ENCODE data around the gene RAP1B.
A peak's percentile ranks its signal among the peaks of the same experiment; 100 is the strongest.

Gene RAP1B

DNA sequence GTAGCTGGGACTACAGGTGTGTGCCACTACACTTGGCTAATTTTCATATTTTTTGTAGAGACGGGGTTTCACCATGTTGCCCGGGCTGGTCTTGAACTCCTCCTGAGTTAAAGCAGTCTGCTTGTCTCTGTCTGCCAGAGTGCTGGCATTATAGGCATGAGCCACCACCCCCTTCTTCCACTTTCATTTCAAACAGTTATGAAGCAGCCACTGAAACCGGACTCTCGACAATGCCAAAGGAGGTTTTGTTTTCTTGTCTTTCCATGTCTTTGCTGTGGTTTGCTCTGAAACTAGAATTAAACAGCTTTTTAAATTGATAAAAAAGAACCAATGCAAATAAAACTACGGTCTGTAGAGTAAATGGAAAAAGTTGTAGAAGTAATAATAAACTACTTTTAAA lies 30.4 kb downstream of the RAP1B start:
- peaks cover 33% of the 10 kb centered on the region for H3K36me3 ChIP-seq
- H4K20me1 ChIP-seq = peaks cover 100% of the 10 kb centered on the region
- H3K4me1 ChIP-seq = peaks cover 62% of the 10 kb centered on the region
- H3K27ac ChIP-seq = peak overlapping the region; percentile 39
- TF ChIP-seq Cebpa-rat (IDR thresholded peaks at IDR 0.05) = no peak
- H3K4me3 ChIP-seq = no peak overlapping the region
- 0 out of 2 replicates have a peak overlapping the region, but pooled peaks have one; percentile 21 for H3K9ac ChIP-seq
- no peaks in the 10 kb centered on the region for H3K27me3 ChIP-seq
- peak overlapping the region; percentile 58 for H3K4me2 ChIP-seq
- no peaks in the 10 kb centered on the region for H3K9me3 ChIP-seq

DNA sequence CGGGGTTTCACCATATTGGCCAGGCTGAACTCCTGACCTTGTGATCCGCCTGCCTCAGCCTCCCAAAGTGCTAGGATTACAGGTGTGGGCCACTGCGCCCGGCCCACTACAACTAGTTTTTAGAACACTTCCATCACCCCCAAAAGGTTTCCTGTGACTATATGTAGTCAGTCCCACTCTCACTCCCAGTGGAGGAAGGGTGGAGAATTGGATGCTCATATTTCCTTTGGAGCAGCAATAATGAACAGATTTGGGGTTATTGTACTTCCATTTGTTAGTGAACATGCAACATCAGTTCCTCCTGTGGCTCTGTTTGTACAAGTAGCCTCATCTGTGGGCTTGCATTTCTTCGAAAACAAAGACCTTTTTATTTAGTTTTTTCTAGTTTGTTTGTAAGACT lies 35.8 kb downstream of the RAP1B start:
- Histone ChIP-seq H3K27ac (no peak overlapping the region), H3K4me2 (no peak overlapping the region), H3K4me3 (no peak overlapping the region), H3K27me3 (no peaks in the 10 kb centered on the region), H3K36me3 (peaks cover 74% of the 10 kb centered on the region), H4K20me1 (peaks cover 99% of the 10 kb centered on the region), H3K9ac (no peak overlapping the region), H3K9me3 (no peaks in the 10 kb centered on the region), H3K4me1 (peaks cover 14% of the 10 kb centered on the region)
- no peak for TF ChIP-seq Cebpa-rat (IDR thresholded peaks at IDR 0.05)

DNA sequence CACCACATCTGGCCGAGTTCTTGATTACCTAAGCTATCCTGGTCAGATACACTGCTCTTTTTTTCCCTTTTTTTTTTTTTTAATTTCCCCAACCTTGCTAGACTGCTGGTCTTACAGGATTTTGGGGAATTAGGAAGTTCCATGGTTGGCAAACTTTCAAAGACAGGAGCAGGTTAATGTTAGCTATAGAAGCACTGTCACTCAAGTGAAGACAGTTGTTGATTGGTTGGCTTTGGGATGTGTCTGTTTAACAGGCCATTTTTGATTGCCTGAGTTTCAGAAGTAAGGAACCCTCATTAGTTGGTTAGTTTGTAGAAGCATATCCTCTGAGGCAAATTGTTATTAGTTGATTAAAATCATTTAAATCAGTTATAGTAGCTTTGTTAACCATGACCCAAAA lies 36.8 kb downstream of the RAP1B start:
- peaks cover 99% of the 10 kb centered on the region for H4K20me1 ChIP-seq
- H3K36me3 ChIP-seq = peaks cover 81% of the 10 kb centered on the region
- H3K9me3 ChIP-seq = no peaks in the 10 kb centered on the region
- TF ChIP-seq Cebpa-rat (IDR thresholded peaks at IDR 0.05) = no peak
- H3K4me3 ChIP-seq = no peak overlapping the region
- H3K4me2 ChIP-seq = no peak overlapping the region
- H3K27me3 ChIP-seq = no peaks in the 10 kb centered on the region
- no peak overlapping the region for H3K9ac ChIP-seq
- H3K4me1 ChIP-seq = peaks cover 9% of the 10 kb centered on the region; the same call in 1 of the 2 replicates
- no peak overlapping the region for H3K27ac ChIP-seq

DNA sequence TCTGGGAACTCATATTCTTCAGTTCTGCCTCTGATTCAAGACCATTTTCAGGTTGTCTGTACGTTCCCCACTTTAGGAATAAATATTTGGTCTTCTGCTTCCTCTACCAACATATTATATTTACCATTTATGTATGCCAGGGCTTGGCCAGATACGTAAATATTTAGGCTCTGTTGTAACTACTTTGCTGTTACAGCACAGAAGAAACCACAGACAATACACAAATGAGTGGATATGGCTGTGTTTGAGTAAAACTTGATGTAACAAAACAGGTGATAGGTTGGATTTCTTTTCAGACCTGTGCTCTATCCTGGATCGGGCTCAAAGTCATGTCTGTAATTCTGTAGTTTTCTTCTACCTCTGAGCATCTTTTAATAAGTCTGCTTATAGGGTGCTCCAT lies 37.5 kb downstream of the RAP1B start:
- H3K27ac ChIP-seq = no peak overlapping the region
- H3K4me3 ChIP-seq = no peak overlapping the region
- no peak overlapping the region for H3K9ac ChIP-seq
- no peaks in the 10 kb centered on the region for H3K27me3 ChIP-seq
- no peaks in the 10 kb centered on the region for H3K9me3 ChIP-seq
- TF ChIP-seq Cebpa-rat (IDR thresholded peaks at IDR 0.05) = no peak
- no peak overlapping the region for H3K4me2 ChIP-seq
- peaks cover 99% of the 10 kb centered on the region for H4K20me1 ChIP-seq
- peaks cover 9% of the 10 kb centered on the region; the same call in 1 of the 2 replicates for H3K4me1 ChIP-seq
- H3K36me3 ChIP-seq = peaks cover 82% of the 10 kb centered on the region

DNA sequence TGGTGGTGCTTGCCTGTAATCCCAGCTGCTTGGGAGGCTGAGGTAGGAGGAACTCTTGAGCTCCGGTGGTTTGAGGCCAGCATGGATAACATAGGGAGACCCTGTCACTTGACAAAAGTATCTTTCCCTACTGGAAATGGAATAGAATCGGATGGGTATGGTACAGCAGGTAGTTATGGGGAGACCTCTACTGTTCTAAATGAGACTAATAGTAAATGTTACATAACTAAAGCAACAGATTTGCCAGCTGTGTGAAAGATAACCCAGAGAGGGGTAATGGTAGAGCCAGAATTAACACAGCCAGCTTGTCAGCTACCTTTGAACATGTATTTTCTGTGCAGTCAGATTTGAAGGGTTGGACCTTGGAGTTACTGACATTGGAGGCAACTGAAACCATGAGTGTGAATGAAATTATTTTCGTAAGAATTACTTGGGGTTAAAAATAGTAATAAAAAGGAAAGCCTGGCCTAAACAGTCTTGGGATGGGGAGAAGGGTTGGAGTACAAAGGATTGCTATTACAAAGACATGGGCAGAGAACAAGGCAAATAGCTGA lies 54.4 kb downstream of the RAP1B start:
- no peak for TF ChIP-seq Cebpa-rat (IDR thresholded peaks at IDR 0.05)
- Histone ChIP-seq H3K4me1 (peaks cover 65% of the 10 kb centered on the region), H3K4me2 (peak overlapping the region; percentile 75), H3K9ac (no peak overlapping the region), H3K9me3 (no peaks in the 10 kb centered on the region), H3K27me3 (no peaks in the 10 kb centered on the region), H3K4me3 (no peak overlapping the region), H3K36me3 (peaks cover 24% of the 10 kb centered on the region; the same call in 1 of the 2 replicates), H3K27ac (peak overlapping the region; percentile 73), H4K20me1 (no peaks in the 10 kb centered on the region)

DNA sequence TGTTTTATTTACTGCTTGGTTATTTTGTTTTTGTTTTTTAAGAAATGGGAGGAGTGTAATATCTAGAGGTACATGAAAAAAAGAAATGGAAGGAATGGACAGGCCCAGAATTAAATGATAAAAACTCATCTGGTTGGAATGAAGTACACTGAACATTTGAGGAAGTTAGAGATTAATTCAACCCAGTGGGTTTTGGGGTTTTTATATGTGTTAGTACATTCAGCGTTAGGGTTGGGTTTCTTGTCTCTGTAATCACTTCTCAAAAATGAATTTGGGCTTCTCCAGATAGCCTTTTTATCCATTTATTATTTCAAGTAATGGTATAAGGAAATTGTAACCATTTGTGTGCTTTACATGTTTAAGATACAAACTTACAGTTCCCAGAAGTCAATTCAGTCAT lies 56.6 kb downstream of the RAP1B start:
- no peak overlapping the region for H3K4me2 ChIP-seq
- no peak for TF ChIP-seq Cebpa-rat (IDR thresholded peaks at IDR 0.05)

DNA sequence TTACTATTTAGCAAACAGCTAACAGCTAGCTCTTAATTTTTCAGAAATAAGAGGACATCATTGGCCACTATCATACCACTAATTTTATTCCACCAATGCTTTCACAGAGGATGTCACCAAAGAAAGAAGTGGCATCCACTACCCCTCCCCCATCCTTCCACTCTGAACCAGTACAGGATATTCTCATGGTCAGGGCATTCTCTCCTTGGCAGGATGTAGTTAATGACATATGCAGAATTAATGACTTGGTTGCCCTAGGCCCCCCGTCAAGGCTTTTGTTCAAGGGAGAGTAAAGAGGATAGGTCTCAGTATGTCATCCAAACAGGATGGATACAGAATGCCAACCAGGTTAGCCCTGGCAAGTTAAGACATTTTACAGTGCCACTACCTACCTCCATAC lies 57.2 kb downstream of the RAP1B start:
- peaks cover 49% of the 10 kb centered on the region for H3K4me1 ChIP-seq
- H3K4me2 ChIP-seq = no peak overlapping the region
- H4K20me1 ChIP-seq = no peaks in the 10 kb centered on the region
- H3K9ac ChIP-seq = no peak overlapping the region
- no peak overlapping the region for H3K27ac ChIP-seq
- TF ChIP-seq Cebpa-rat (IDR thresholded peaks at IDR 0.05) = no peak
- no peak overlapping the region for H3K4me3 ChIP-seq
- H3K36me3 ChIP-seq = peaks cover 3% of the 10 kb centered on the region; the same call in 1 of the 2 replicates
- H3K9me3 ChIP-seq = no peaks in the 10 kb centered on the region
- no peaks in the 10 kb centered on the region for H3K27me3 ChIP-seq

More for the DNA sequence above, 56.6 kb downstream of the RAP1B start:
- Histone ChIP-seq H3K27me3 (no peaks in the 10 kb centered on the region), H4K20me1 (no peaks in the 10 kb centered on the region), H3K27ac (no peak overlapping the region), H3K4me1 (peaks cover 55% of the 10 kb centered on the region), H3K36me3 (peaks cover 7% of the 10 kb centered on the region; the same call in 1 of the 2 replicates), H3K9me3 (no peaks in the 10 kb centered on the region), H3K9ac (no peak overlapping the region), H3K4me3 (no peak overlapping the region)

DNA sequence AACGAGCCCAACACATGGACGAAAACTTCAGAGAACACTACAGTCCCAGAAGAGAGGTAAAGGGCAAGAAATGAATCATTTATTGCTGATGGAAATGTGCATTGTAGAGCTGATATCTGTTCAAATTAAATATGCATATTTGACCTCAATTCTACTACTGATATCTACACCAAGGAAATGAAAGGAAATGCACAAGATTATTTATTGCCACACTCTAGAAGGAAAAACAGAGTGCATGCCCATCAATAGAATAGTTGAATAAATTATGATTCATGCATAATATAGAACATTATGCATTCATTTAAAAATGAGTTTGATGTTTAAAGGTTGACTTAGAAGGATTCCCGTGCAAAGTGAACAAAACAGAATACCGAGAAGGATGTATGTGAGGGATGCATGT lies 60.5 kb downstream of the RAP1B start:
- no peak overlapping the region for H3K9ac ChIP-seq
- no peaks in the 10 kb centered on the region for H3K9me3 ChIP-seq
- no peaks in the 10 kb centered on the region for H4K20me1 ChIP-seq
- no peaks in the 10 kb centered on the region for H3K27me3 ChIP-seq
- H3K27ac ChIP-seq = no peak overlapping the region
- no peak overlapping the region for H3K4me3 ChIP-seq
- H3K4me1 ChIP-seq = peaks cover 35% of the 10 kb centered on the region
- no peaks in the 10 kb centered on the region for H3K36me3 ChIP-seq
- no peak overlapping the region for H3K4me2 ChIP-seq
- no peak for TF ChIP-seq Cebpa-rat (IDR thresholded peaks at IDR 0.05)

DNA sequence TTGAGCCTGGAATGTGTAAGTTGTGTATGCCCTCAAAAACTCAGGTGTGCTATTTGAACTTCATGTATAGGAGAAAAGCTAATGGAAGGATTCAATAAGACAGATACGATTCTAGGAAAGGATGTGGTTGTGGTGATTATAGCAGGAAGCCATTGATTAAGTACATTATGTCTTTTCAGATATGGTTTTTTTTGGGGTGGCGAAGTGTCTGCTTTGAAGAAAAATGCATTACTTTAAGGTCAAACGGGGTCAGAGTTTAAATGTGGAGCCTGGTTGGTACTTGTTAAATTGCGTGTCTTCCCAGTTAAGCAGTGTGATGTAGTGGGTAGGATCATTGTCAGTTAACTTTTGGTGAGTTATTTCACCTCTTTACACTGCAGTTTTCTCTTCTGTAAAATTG lies 63.1 kb downstream of the RAP1B start:
- Histone ChIP-seq H3K27ac (no peak overlapping the region), H3K9ac (no peak overlapping the region), H3K36me3 (no peaks in the 10 kb centered on the region), H3K4me3 (no peak overlapping the region), H3K27me3 (no peaks in the 10 kb centered on the region), H3K4me1 (peaks cover 22% of the 10 kb centered on the region), H4K20me1 (no peaks in the 10 kb centered on the region), H3K4me2 (no peak overlapping the region), H3K9me3 (no peaks in the 10 kb centered on the region)
- TF ChIP-seq Cebpa-rat (IDR thresholded peaks at IDR 0.05) = no peak

DNA sequence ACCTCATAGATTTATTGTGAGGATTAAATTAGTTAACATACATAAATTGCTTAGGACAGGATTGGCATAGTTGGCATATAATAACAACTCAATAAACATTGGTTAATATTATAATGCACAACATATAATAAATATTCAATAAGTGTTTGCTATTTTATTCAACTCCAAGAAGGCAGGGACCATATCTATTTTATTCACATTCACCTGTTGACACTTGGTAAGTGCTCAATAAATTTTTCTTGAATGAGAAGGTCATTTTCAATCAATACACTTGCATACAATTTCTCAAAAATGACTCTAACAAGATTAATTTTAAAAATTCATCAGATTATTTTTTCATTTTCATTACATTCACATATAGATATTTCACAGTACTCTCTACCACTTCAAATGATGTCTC lies 63.7 kb downstream of the RAP1B start:
- peaks cover 22% of the 10 kb centered on the region for H3K4me1 ChIP-seq
- TF ChIP-seq Cebpa-rat (IDR thresholded peaks at IDR 0.05) = no peak
- H3K36me3 ChIP-seq = no peaks in the 10 kb centered on the region
- no peak overlapping the region for H3K4me3 ChIP-seq
- H3K4me2 ChIP-seq = no peak overlapping the region
- H3K27ac ChIP-seq = no peak overlapping the region
- H3K9me3 ChIP-seq = no peaks in the 10 kb centered on the region
- H4K20me1 ChIP-seq = no peaks in the 10 kb centered on the region
- H3K9ac ChIP-seq = no peak overlapping the region
- no peaks in the 10 kb centered on the region for H3K27me3 ChIP-seq
